HL-60 (cell line): ENCODE measurements around the gene ACO2.

ENCODE experiments used
- DNase-seq, 2 experiments: peaks; one replicate each; pipeline ENCODE4 v3.0.0-alpha.2; 2010 to 2020; ENCODE audit warnings: low read depth in 1 of 2, low spot score in 1 of 2
- H3K27ac ChIP-seq: fragments of 250-450 bp; sonication (Bioruptor Pico); replicated peaks from 2 replicates; pipeline ENCODE4 v1.5.1; 2020; ENCODE audit warnings: mild to moderate bottlenecking, moderate library complexity
- H3K27me3 ChIP-seq: fragments of 250-450 bp; sonication (Bioruptor Pico); 2 replicates; pipeline ENCODE4 v1.5.1; 2021; ENCODE audit warnings: mild to moderate bottlenecking, moderate library complexity; ENCODE audit not compliant: insufficient read depth, poor library complexity, severe bottlenecking
- H3K4me3 ChIP-seq: replicated peaks from 2 replicates; pipeline ENCODE4 v1.5.1; 2011; ENCODE audit warnings: mild to moderate bottlenecking, control low read depth, low read length; ENCODE audit not compliant: insufficient read depth
- GABPA ChIP-seq: IDR thresholded peaks from 2 replicates; pipeline ENCODE4 v1.6.1; 2012; ENCODE audit warnings: low read depth
- POLR2AphosphoS5 ChIP-seq: IDR thresholded peaks from 2 replicates; pipeline ENCODE4 v1.6.1; 2012; ENCODE audit warnings: low read depth
- SPI1 ChIP-seq: IDR thresholded peaks from 2 replicates; pipeline ENCODE4 v1.6.1; 2012; ENCODE audit warnings: low read depth, mild to moderate bottlenecking, borderline replicate concordance
- TF ChIP-seq, protein P1 (sequence below): IDR thresholded peaks from one replicate; pipeline ENCODE4 v1.5.1; 2011; ENCODE audit warnings: low read length, control low read depth, inconsistent platforms; ENCODE audit not compliant: insufficient read depth
- TF ChIP-seq, protein P2 (sequence below): IDR thresholded peaks from 2 replicates; pipeline ENCODE4 v1.6.1; 2012; ENCODE audit warnings: low read depth; ENCODE audit not compliant: insufficient replicate concordance

Gene ACO2

DNA sequence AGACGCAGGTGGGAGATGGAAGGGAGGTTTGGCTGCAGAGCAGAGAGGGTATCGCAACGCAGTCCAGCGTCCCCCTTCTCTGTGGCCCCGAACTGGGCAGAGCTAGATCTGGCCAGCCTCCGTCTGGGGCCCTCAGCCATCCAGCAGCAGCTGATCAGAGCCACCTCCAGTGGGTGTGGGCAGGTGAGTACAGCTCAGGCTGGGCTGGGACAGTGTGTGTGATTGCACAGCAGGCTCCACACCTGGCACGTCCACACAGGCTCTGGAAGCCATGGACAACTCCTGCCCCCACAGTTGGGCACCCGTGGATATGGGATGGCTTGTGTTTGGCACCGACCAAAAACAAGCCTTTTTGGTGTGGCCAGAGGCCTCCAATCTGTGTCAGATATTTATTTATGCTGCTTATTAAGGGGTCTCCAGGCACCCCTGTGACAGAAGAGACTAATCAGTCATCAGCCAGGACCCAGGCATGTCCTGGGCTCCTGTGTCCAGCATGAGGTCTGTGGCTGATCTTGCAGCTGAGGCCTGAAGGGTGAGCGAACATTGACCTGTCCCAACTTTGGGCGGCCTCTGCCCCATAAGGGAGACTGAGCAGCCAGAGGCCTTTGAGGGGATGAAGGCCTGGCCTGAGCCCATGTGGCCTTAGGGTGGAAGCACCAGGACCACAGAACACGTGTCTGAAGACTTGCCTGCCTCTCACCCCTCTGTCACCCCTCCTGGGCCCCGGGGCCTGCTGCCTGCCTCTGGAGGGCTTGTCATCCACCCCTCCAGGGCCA, 56.7 kb downstream of the ACO2 start:
- TF ChIP-seq SPI1: no peak
- TF ChIP-seq, protein P1, sequence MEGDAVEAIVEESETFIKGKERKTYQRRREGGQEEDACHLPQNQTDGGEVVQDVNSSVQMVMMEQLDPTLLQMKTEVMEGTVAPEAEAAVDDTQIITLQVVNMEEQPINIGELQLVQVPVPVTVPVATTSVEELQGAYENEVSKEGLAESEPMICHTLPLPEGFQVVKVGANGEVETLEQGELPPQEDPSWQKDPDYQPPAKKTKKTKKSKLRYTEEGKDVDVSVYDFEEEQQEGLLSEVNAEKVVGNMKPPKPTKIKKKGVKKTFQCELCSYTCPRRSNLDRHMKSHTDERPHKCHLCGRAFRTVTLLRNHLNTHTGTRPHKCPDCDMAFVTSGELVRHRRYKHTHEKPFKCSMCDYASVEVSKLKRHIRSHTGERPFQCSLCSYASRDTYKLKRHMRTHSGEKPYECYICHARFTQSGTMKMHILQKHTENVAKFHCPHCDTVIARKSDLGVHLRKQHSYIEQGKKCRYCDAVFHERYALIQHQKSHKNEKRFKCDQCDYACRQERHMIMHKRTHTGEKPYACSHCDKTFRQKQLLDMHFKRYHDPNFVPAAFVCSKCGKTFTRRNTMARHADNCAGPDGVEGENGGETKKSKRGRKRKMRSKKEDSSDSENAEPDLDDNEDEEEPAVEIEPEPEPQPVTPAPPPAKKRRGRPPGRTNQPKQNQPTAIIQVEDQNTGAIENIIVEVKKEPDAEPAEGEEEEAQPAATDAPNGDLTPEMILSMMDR: no peak
- no peak for TF ChIP-seq GABPA
- TF ChIP-seq, protein P2, sequence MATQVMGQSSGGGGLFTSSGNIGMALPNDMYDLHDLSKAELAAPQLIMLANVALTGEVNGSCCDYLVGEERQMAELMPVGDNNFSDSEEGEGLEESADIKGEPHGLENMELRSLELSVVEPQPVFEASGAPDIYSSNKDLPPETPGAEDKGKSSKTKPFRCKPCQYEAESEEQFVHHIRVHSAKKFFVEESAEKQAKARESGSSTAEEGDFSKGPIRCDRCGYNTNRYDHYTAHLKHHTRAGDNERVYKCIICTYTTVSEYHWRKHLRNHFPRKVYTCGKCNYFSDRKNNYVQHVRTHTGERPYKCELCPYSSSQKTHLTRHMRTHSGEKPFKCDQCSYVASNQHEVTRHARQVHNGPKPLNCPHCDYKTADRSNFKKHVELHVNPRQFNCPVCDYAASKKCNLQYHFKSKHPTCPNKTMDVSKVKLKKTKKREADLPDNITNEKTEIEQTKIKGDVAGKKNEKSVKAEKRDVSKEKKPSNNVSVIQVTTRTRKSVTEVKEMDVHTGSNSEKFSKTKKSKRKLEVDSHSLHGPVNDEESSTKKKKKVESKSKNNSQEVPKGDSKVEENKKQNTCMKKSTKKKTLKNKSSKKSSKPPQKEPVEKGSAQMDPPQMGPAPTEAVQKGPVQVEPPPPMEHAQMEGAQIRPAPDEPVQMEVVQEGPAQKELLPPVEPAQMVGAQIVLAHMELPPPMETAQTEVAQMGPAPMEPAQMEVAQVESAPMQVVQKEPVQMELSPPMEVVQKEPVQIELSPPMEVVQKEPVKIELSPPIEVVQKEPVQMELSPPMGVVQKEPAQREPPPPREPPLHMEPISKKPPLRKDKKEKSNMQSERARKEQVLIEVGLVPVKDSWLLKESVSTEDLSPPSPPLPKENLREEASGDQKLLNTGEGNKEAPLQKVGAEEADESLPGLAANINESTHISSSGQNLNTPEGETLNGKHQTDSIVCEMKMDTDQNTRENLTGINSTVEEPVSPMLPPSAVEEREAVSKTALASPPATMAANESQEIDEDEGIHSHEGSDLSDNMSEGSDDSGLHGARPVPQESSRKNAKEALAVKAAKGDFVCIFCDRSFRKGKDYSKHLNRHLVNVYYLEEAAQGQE: no peak
- peak; percentile 43 for TF ChIP-seq POLR2AphosphoS5

DNA sequence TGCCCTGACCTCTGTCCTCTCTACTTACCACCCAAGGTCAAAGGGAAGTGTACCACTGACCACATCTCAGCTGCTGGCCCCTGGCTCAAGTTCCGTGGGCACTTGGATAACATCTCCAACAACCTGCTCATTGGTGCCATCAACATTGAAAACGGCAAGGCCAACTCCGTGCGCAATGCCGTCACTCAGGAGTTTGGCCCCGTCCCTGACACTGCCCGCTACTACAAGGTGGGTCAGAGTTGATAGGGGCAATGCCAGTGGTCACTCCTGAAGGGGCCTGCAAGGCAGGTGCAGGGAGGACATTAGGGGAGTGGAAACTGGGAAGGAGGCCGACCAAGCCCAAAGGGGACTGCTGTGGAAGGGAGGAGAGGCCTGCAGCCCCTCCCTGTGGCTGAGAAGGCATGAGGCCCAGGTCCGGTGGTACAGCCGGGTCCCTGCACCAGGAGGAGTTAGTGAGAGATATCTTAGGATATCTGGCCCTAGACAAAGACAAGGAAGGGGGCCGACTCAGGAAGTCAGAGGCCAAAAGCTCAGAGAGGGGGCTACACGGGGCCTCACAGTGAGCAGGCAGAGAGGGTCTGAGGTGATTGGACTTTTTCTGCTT, 57.4 kb downstream of the ACO2 start:
- Histone ChIP-seq H3K4me3 (no peak overlapping the region), H3K27ac (no peak overlapping the region), H3K27me3 (no peaks in the 10 kb centered on the region)
- no peak for DNase-seq
- TF ChIP-seq POLR2AphosphoS5: peak; percentile 59; the same call in 1 of the 2 replicates
- TF ChIP-seq SPI1: no peak

More for the DNA sequence above, 56.7 kb downstream of the ACO2 start:
- no peaks in the 10 kb centered on the region for H3K27me3 ChIP-seq
- no peak overlapping the region for H3K27ac ChIP-seq
- DNase-seq: no peak
- H3K4me3 ChIP-seq: no peak overlapping the region

DNA sequence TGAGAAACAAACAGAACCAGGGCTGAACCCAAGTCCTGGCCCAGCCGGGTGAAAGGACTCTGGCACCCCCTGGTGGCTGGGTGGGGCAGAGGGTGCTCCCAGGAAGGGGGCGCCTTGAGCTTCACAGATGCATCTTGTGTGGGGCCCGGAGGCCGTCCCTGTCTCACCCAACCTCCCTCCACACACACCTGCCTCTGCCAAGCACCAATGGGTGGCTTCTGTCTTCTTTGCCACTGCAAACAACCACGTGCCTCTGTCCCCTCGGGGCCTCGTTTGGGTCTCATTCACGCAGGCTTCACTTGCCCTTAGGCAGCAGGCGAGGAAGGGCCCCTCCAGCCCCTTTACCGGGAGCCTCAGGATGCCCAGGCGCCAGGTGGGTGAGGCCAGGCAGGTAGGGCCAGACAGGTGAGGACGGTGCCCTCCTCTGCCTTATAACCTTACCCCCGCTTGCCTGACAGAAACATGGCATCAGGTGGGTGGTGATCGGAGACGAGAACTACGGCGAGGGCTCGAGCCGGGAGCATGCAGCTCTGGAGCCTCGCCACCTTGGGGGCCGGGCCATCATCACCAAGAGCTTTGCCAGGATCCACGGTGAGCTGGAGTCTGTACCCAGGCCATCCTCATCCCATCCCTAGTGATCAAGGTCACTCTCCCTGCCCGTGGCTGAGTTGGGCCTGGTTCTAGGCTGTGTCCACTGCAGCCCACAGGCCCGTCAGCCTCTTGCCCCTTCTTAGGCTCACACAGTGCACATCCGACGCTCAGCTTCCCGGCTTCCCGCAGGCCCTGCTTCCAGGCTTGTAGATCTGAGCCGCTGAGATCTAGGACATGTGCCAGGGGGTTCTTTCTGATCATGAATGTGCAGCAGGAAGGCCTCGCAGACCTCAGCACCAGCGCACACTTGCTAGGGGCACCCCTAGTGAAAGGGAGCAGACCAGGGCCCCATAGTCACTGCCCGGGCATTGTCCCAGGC, 58.2 kb downstream of the ACO2 start:
- Histone ChIP-seq H3K27ac (no peak overlapping the region), H3K27me3 (no peaks in the 10 kb centered on the region), H3K4me3 (no peak overlapping the region)
- TF ChIP-seq, protein P1: peak; percentile 78
- TF ChIP-seq POLR2AphosphoS5 (peak; percentile 79), SPI1 (no peak)
- TF ChIP-seq, protein P2: no peak
- DNase-seq: peak in 1 of 2 experiments; percentile 38
